GM18499 (cell line): ENCODE data around the gene CDR2.
"Not testable (repeated sequence)": the region's sequence is repeated elsewhere in the genome, so short reads cannot be mapped to it uniquely, and the experiment has no call there.

Experiments
- ATAC-seq: cut with Tn5 transposase; IDR thresholded peaks from one replicate; pipeline ENCODE4 v1.9.1; 2021; ENCODE audit warnings: moderate number of reproducible peaks; ENCODE audit not compliant: insufficient read depth, unreplicated experiment

CDR2 gene

GRCh38 chr16:22379656-22380055 lies 5.2 kb upstream of the CDR2 start:
- no peak for ATAC-seq

- no peak for ATAC-seq
Measured at GRCh38 chr16:22375963-22376640, 1.7 kb upstream of the CDR2 start.

- no peak for ATAC-seq
Measured at GRCh38 chr16:22375117-22375962, 921 bp upstream of the CDR2 start.

- ATAC-seq, result no peak
Measured at GRCh38 chr16:22373662-22374310, 633 bp downstream of the CDR2 start.

GRCh38 chr16:22372882-22373661 lies 1.3 kb downstream of the CDR2 start:
- ATAC-seq, result no peak

- no peak for ATAC-seq
Measured at GRCh38 chr16:22370038-22370820, 4.2 kb downstream of the CDR2 start.

- no peak for ATAC-seq
Measured at GRCh38 chr16:22369221-22369811, 5.1 kb downstream of the CDR2 start.

GRCh38 chr16:22368200-22368826 lies 6.1 kb downstream of the CDR2 start:
- not testable (repeated sequence) for ATAC-seq

- no peak for ATAC-seq
Measured at GRCh38 chr16:22366889-22367288, 7.5 kb downstream of the CDR2 start.

GRCh38 chr16:22366371-22366770 lies 8.0 kb downstream of the CDR2 start:
- no peak for ATAC-seq

GRCh38 chr16:22364241-22364640 lies 10.2 kb downstream of the CDR2 start:
- no peak for ATAC-seq

GRCh38 chr16:22360963-22361659 lies 13.3 kb downstream of the CDR2 start:
- no peak for ATAC-seq

- ATAC-seq, result no peak
Measured at GRCh38 chr16:22359679-22360078, 14.7 kb downstream of the CDR2 start.

GRCh38 chr16:22358000-22358399 lies 16.4 kb downstream of the CDR2 start:
- ATAC-seq, result no peak

GRCh38 chr16:22357635-22357971 lies 16.8 kb downstream of the CDR2 start:
- ATAC-seq, result no peak

- no peak for ATAC-seq
Measured at GRCh38 chr16:22356930-22357634, 17.3 kb downstream of the CDR2 start.

GRCh38 chr16:22355487-22355908 lies 18.9 kb downstream of the CDR2 start:
- no peak for ATAC-seq
